Measurements from ENCODE around the gene ITPA.

ITPA gene

GRCh38 chr20:3193806-3194616 lies 15.3 kb upstream of the ITPA start:
- no peaks in the 10 kb centered on the region for H3K27me3 ChIP-seq (ENCODE audit: insufficient read depth, low read length, poor library complexity)
- H3K9me3 ChIP-seq (ENCODE audit: insufficient read depth, low read length, severe bottlenecking) = no peaks in the 10 kb centered on the region
- no peaks in the 10 kb centered on the region for H3K79me2 ChIP-seq (ENCODE audit: insufficient read depth, low read length)
- TF ChIP-seq CTCF (IDR thresholded peaks at IDR 0.05; ENCODE audit: borderline replicate concordance, extremely low read depth, low read length, poor library complexity, severe bottlenecking) (no peak), EZH2 (IDR thresholded peaks at IDR 0.05; ENCODE audit: borderline replicate concordance, low read depth, low read length, severe bottlenecking) (no peak)
- DNase-seq (no peak), ATAC-seq (ENCODE audit: insufficient read depth, low read depth) (no peak)
- H3K36me3 ChIP-seq (ENCODE audit: insufficient read depth, low read length) = peaks cover 85% of the 10 kb centered on the region
- H2AFZ ChIP-seq (ENCODE audit: low read depth, low read length) = no peak overlapping the region
- H4K20me1 ChIP-seq (ENCODE audit: insufficient read depth, low read length) = peaks cover 32% of the 10 kb centered on the region
- no peaks in the 10 kb centered on the region for H3K4me1 ChIP-seq (ENCODE audit: insufficient read depth, low read length)
- H3K27ac ChIP-seq (ENCODE audit: low read length) = no peak overlapping the region
- H3K4me2 ChIP-seq (ENCODE audit: insufficient read depth, low read length) = no peak overlapping the region
- no peak overlapping the region for H3K9ac ChIP-seq (ENCODE audit: low read depth, low read length)
- no peak overlapping the region for H3K4me3 ChIP-seq (ENCODE audit: low read depth in 1 of 2, low read length in 2 of 2)

- Histone ChIP-seq H3K4me1 (ENCODE audit: insufficient read depth, low read length) (no peaks in the 10 kb centered on the region), H2AFZ (ENCODE audit: low read depth, low read length) (no peak overlapping the region), H3K36me3 (ENCODE audit: insufficient read depth, low read length) (peaks cover 85% of the 10 kb centered on the region), H3K4me3 (ENCODE audit: low read depth in 1 of 2, low read length in 2 of 2) (no peak overlapping the region), H3K9ac (ENCODE audit: low read depth, low read length) (no peak overlapping the region), H3K4me2 (ENCODE audit: insufficient read depth, low read length) (no peak overlapping the region), H4K20me1 (ENCODE audit: insufficient read depth, low read length) (peaks cover 32% of the 10 kb centered on the region), H3K9me3 (ENCODE audit: insufficient read depth, low read length, severe bottlenecking) (no peaks in the 10 kb centered on the region), H3K27me3 (ENCODE audit: insufficient read depth, low read length, poor library complexity) (no peaks in the 10 kb centered on the region), H3K27ac (ENCODE audit: low read length) (no peak overlapping the region), H3K79me2 (ENCODE audit: insufficient read depth, low read length) (no peaks in the 10 kb centered on the region)
- TF ChIP-seq EZH2 (IDR thresholded peaks at IDR 0.05; ENCODE audit: borderline replicate concordance, low read depth, low read length, severe bottlenecking) = no peak
- TF ChIP-seq CTCF (IDR thresholded peaks at IDR 0.05; ENCODE audit: borderline replicate concordance, extremely low read depth, low read length, poor library complexity, severe bottlenecking) = no peak
- ATAC-seq (ENCODE audit: insufficient read depth, low read depth) = no peak
- no peak for DNase-seq
Measured at GRCh38 chr20:3194617-3195280, 14.5 kb upstream of the ITPA start.

GRCh38 chr20:3195590-3196237 lies 13.6 kb upstream of the ITPA start:
- Histone ChIP-seq H3K9me3 (ENCODE audit: insufficient read depth, low read length, severe bottlenecking) (no peaks in the 10 kb centered on the region), H3K36me3 (ENCODE audit: insufficient read depth, low read length) (peaks cover 87% of the 10 kb centered on the region), H3K9ac (ENCODE audit: low read depth, low read length) (no peak overlapping the region), H3K79me2 (ENCODE audit: insufficient read depth, low read length) (no peaks in the 10 kb centered on the region), H2AFZ (ENCODE audit: low read depth, low read length) (no peak overlapping the region), H3K4me2 (ENCODE audit: insufficient read depth, low read length) (no peak overlapping the region), H3K27me3 (ENCODE audit: insufficient read depth, low read length, poor library complexity) (no peaks in the 10 kb centered on the region), H3K27ac (ENCODE audit: low read length) (no peak overlapping the region), H3K4me1 (ENCODE audit: insufficient read depth, low read length) (no peaks in the 10 kb centered on the region), H4K20me1 (ENCODE audit: insufficient read depth, low read length) (peaks cover 33% of the 10 kb centered on the region), H3K4me3 (ENCODE audit: low read depth in 1 of 2, low read length in 2 of 2) (no peak overlapping the region)
- no peak for TF ChIP-seq EZH2 (IDR thresholded peaks at IDR 0.05; ENCODE audit: borderline replicate concordance, low read depth, low read length, severe bottlenecking)
- no peak for TF ChIP-seq CTCF (IDR thresholded peaks at IDR 0.05; ENCODE audit: borderline replicate concordance, extremely low read depth, low read length, poor library complexity, severe bottlenecking)
- ATAC-seq (ENCODE audit: insufficient read depth, low read depth) = no peak
- no peak for DNase-seq
